A673 (cell line): ENCODE results near the gene SELENOW. TPM values are rescaled to one million over a fixed set of nuclear protein-coding genes. Genes with fewer than 3 reads are reported as not detected.
"Not testable (repeated sequence)": the region's sequence is repeated elsewhere in the genome, so short reads cannot be mapped to it uniquely, and the experiment has no call there.

Source experiments
- BruUV-seq: library from RNA; stranded (reverse); fragments of 400-500 nt; replicated peaks from 2 replicates; lab custom pipeline; 2021; lab: Mats Ljungman, UMichigan
- CTCF ChIA-PET: fragments of 300-600 bp; sonication (Branson Sonifier 250); formaldehyde crosslinking; loops from one replicate; lab custom pipeline; 2022; ENCODE audit warnings: antibody characterized with exemption; lab: Charles Lee
- POLR2A ChIA-PET: fragments of 300-600 bp; sonication (Branson Sonifier 250); formaldehyde crosslinking; loops from one replicate; lab custom pipeline; 2022; ENCODE audit warnings: antibody characterized with exemption; ENCODE audit not compliant: low non-redundant PET; lab: Charles Lee
- DNase-seq: peaks from one replicate; pipeline ENCODE4 v3.0.0-alpha.2; 2015; ENCODE audit warnings: low spot score
- H3K27ac ChIP-seq: fragments of 200-600 bp; sonication (generic); 2 replicates; pipeline ENCODE4 v1.5.1; 2016; ENCODE audit warnings: mixed run types, low read depth, mild to moderate bottlenecking, mixed read lengths, antibody characterized with exemption, low read length; ENCODE audit not compliant: poor library complexity, severe bottlenecking
- H3K27me3 ChIP-seq: fragments of 200-600 bp; sonication (generic); replicated peaks from 2 replicates; pipeline ENCODE4 v1.6.1; 2017; ENCODE audit warnings: mixed run types, low read depth, mild to moderate bottlenecking, mixed read lengths, antibody characterized with exemption, low read length; ENCODE audit not compliant: insufficient read depth, poor library complexity
- H3K36me3 ChIP-seq: fragments of 200-600 bp; sonication (generic); 2 replicates; pipeline ENCODE4 v1.6.1; 2016; ENCODE audit warnings: mixed run types, mild to moderate bottlenecking, mixed read lengths, antibody characterized with exemption, low read length; ENCODE audit not compliant: insufficient read depth, poor library complexity, severe bottlenecking
- H3K4me1 ChIP-seq: fragments of 200-600 bp; sonication (generic); 2 replicates; pipeline ENCODE4 v1.6.1; 2017; ENCODE audit warnings: mixed run types, mild to moderate bottlenecking, mixed read lengths, antibody characterized with exemption, low read length; ENCODE audit not compliant: insufficient read depth, poor library complexity, severe bottlenecking
- H3K4me3 ChIP-seq: fragments of 200-600 bp; sonication (generic); 2 replicates; pipeline ENCODE4 v1.5.1; 2016; ENCODE audit warnings: low read depth, mixed run types, mild to moderate bottlenecking, mixed read lengths, low read length; ENCODE audit not compliant: poor library complexity, severe bottlenecking
- H3K9me3 ChIP-seq: fragments of 200-600 bp; sonication (generic); 2 replicates; pipeline ENCODE4 v1.6.1; 2016; ENCODE audit warnings: mixed run types, low read depth, mild to moderate bottlenecking, mixed read lengths, antibody characterized with exemption, low read length; ENCODE audit not compliant: poor library complexity, severe bottlenecking
- CTCF ChIP-seq: fragments of 300-800, 200-600 bp; sonication (generic); conservative IDR thresholded peaks from 2 replicates; pipeline ENCODE4 v1.5.1; 2017; ENCODE audit warnings: low read depth, mild to moderate bottlenecking, antibody characterized with exemption, low read length, moderate library complexity, mixed read lengths
- EZH2 ChIP-seq: fragments of 200-600 bp; sonication (generic); IDR thresholded peaks from 2 replicates; pipeline ENCODE4 v1.6.1; 2017; ENCODE audit warnings: borderline replicate concordance, low read depth, mild to moderate bottlenecking, mixed read lengths, antibody characterized with exemption, low read length; ENCODE audit not compliant: poor library complexity, severe bottlenecking
- intact Hi-C: fragments of 100-400 bp; cut with micrococcal nuclease; formaldehyde crosslinking; loops from one replicate; pipeline ENCODE4 v1.10.0; 2022; ENCODE audit not compliant: unreplicated experiment
- total RNA-seq: library from RNA; stranded (reverse); gene quantifications from 2 replicates; pipeline ENCODE4 v1.2.3, GENCODE V29; 2021

The SELENOW gene
- total RNA-seq, 1 experiment from 2014 or later = 107 TPM

- intact Hi-C loops = no loop called here
- Histone ChIP-seq H3K27ac (no peak overlapping the region), H3K9me3 (no peaks in the 10 kb centered on the region), H3K4me3 (no peak overlapping the region), H3K4me1 (peaks cover 9% of the 10 kb centered on the region), H3K27me3 (no peaks in the 10 kb centered on the region), H3K36me3 (peaks cover 39% of the 10 kb centered on the region)
- BruUV-seq = no TSS peak
- TF ChIP-seq CTCF (no peak), EZH2 (no peak)
- POLR2A ChIA-PET = no interaction called here
- DNase-seq = no peak
- CTCF ChIA-PET = no interaction called here
Measured at GRCh38 chr19:47781590-47782262, 3.2 kb downstream of the SELENOW start.

- ChIA-PET CTCF (interaction anchor here (2.2 kb wide), 1 partner anchor 21 kb away, joined by 17 read pairs; no protein-coding TSS in a partner anchor), POLR2A (no interaction called here)
- DNase-seq = no peak
- TF ChIP-seq EZH2 (no peak), CTCF (no peak)
- Histone ChIP-seq H3K27ac (no peak overlapping the region), H3K27me3 (no peaks in the 10 kb centered on the region), H3K9me3 (no peaks in the 10 kb centered on the region), H3K4me3 (no peak overlapping the region), H3K4me1 (no peaks in the 10 kb centered on the region), H3K36me3 (peaks cover 28% of the 10 kb centered on the region)
- no TSS peak for BruUV-seq
- intact Hi-C loops = loop anchor here (5.0 kb wide), 1 partner anchor 74 kb away; the partner anchor contains the start of gene EHD2
Measured at GRCh38 chr19:47786566-47786965, 8.1 kb downstream of the SELENOW start.

GRCh38 chr19:47787307-47787706, 8.8 kb downstream of the SELENOW start:
- CTCF ChIA-PET = interaction anchor here (0.7 to 2.2 kb wide), 2 partner anchors 9 to 22 kb away, joined by 9 to 17 read pairs; no protein-coding TSS in a partner anchor
- peaks cover 21% of the 10 kb centered on the region for H3K36me3 ChIP-seq
- H3K27ac ChIP-seq, H3K27me3 ChIP-seq, H3K9me3 ChIP-seq, BruUV-seq, DNase-seq, POLR2A ChIA-PET, H3K4me3 ChIP-seq, H3K4me1 ChIP-seq: not testable (repeated sequence)
- intact Hi-C loops = loop anchor here (5.0 kb wide), 1 partner anchor 75 kb away; the partner anchor contains the start of gene EHD2

- H3K27ac ChIP-seq, H3K27me3 ChIP-seq, POLR2A ChIA-PET, H3K4me3 ChIP-seq, DNase-seq, H3K9me3 ChIP-seq, H3K36me3 ChIP-seq, BruUV-seq, H3K4me1 ChIP-seq: not testable (repeated sequence)
- CTCF ChIA-PET = interaction anchor here (1.9 kb wide), 1 partner anchor 24 kb away, joined by 8 read pairs; no protein-coding TSS in a partner anchor
- intact Hi-C loops = loop anchor here (5.0 kb wide), 1 partner anchor 78 kb away; the partner anchor contains the start of gene EHD2
Measured at GRCh38 chr19:47789811-47790210, 11.3 kb downstream of the SELENOW start.
